ENCODE data around the gene DHDH. TPM values are rescaled to one million over a fixed set of nuclear protein-coding genes. Genes with fewer than 3 reads are reported as not detected.

Gene DHDH
- total RNA-seq, 1 donor: not detected

GRCh38 chr19:48950830-48951519, 17.5 kb downstream of the DHDH start:
- H3K4me3 ChIP-seq (ENCODE audit: low read depth, low read length): no peak overlapping the region
- TF ChIP-seq, protein P1, sequence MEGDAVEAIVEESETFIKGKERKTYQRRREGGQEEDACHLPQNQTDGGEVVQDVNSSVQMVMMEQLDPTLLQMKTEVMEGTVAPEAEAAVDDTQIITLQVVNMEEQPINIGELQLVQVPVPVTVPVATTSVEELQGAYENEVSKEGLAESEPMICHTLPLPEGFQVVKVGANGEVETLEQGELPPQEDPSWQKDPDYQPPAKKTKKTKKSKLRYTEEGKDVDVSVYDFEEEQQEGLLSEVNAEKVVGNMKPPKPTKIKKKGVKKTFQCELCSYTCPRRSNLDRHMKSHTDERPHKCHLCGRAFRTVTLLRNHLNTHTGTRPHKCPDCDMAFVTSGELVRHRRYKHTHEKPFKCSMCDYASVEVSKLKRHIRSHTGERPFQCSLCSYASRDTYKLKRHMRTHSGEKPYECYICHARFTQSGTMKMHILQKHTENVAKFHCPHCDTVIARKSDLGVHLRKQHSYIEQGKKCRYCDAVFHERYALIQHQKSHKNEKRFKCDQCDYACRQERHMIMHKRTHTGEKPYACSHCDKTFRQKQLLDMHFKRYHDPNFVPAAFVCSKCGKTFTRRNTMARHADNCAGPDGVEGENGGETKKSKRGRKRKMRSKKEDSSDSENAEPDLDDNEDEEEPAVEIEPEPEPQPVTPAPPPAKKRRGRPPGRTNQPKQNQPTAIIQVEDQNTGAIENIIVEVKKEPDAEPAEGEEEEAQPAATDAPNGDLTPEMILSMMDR (IDR thresholded peaks at IDR 0.05; ENCODE audit: insufficient read depth, low read length): no peak
- DNase-seq (ENCODE audit: low read depth): no peak

- H3K4me3 ChIP-seq (ENCODE audit: low read depth, low read length): no peak overlapping the region
- TF ChIP-seq, protein P1 (IDR thresholded peaks at IDR 0.05; ENCODE audit: insufficient read depth, low read length): no peak
- DNase-seq (ENCODE audit: low read depth): no peak
These were observed 19.6 kb downstream of the DHDH start for GRCh38 chr19:48953141-48953540.

- DNase-seq (ENCODE audit: low read depth): no peak
- TF ChIP-seq, protein P1 (IDR thresholded peaks at IDR 0.05; ENCODE audit: insufficient read depth, low read length): no peak
- peak overlapping the region; percentile 60 for H3K4me3 ChIP-seq (ENCODE audit: low read depth, low read length)
These were observed 20.6 kb downstream of the DHDH start for GRCh38 chr19:48953990-48954594.

GRCh38 chr19:48954595-48955307, 21.3 kb downstream of the DHDH start, which contains the start of gene BAX:
Gene BAX (plus strand): TSS chr19:48954875. CDS start chr19:48954929, 54 bp downstream.
- DNase-seq (ENCODE audit: low read depth): peak; percentile 96
- H3K4me3 ChIP-seq (ENCODE audit: low read depth, low read length): peak within 1 kb of the TSS; percentile 92
- TF ChIP-seq, protein P1 (IDR thresholded peaks at IDR 0.05; ENCODE audit: insufficient read depth, low read length): no peak

DNA sequence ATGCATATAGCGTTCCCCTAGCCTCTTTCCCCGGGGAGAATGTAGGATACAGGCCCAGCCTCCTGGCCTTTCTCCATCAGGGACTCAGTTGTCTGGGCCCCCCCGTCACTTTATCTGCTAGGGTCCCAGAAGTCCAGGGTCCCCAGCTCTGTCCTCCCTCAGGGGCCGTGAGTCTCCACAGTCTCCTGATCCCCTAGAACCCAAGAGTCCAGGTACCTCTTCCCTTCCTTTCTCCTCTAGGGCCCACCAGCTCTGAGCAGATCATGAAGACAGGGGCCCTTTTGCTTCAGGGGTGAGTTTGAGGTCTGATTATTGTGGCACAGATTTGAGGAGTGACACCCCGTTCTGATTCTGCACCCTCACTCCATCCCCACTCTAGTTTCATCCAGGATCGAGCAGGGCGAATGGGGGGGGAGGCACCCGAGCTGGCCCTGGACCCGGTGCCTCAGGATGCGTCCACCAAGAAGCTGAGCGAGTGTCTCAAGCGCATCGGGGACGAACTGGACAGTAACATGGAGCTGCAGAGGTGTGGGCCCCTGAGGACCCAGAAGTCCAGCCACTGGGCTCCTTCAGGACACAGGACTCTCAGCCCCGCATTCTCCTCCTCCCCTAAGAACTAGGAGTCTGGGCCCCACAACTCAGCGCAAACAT, 21.9 kb downstream of the DHDH start:
- no peak for DNase-seq (ENCODE audit: low read depth)
- TF ChIP-seq, protein P1 (IDR thresholded peaks at IDR 0.05; ENCODE audit: insufficient read depth, low read length): no peak

GRCh38 chr19:48958006-48958405, 24.5 kb downstream of the DHDH start:
- TF ChIP-seq, protein P1 (IDR thresholded peaks at IDR 0.05; ENCODE audit: insufficient read depth, low read length): no peak
- DNase-seq (ENCODE audit: low read depth): no peak
- H3K4me3 ChIP-seq (ENCODE audit: low read depth, low read length): no peak overlapping the region

More for the DNA sequence above, 21.9 kb downstream of the DHDH start:
- H3K4me3 ChIP-seq (ENCODE audit: low read depth, low read length): peak overlapping the region; percentile 92

Measured in fibroblast of the aortic adventitia (primary cell).